Mammary epithelial cell (primary cell): ENCODE measurements around the gene PC.

Experiments
- EZH2 ChIP-seq: IDR thresholded peaks from 2 replicates; pipeline ENCODE4 v1.6.1; 2012; ENCODE audit warnings: low read length, inconsistent platforms, borderline replicate concordance
- TF ChIP-seq, protein P1 (sequence below), 2 donors: IDR thresholded peaks in 1 of 2; conservative IDR thresholded peaks in 1 of 2; 2 replicates each; pipeline ENCODE4 v1.5.1; 2011 to 2012; ENCODE audit warnings: inconsistent platforms in 2 of 2, low read length in 2 of 2, mild to moderate bottlenecking in 2 of 2, control low read depth in 1 of 2, low read depth in 1 of 2; ENCODE audit not compliant: insufficient read depth in 1 of 2; ENCODE audit errors: extremely low read depth in 1 of 2

DNA sequence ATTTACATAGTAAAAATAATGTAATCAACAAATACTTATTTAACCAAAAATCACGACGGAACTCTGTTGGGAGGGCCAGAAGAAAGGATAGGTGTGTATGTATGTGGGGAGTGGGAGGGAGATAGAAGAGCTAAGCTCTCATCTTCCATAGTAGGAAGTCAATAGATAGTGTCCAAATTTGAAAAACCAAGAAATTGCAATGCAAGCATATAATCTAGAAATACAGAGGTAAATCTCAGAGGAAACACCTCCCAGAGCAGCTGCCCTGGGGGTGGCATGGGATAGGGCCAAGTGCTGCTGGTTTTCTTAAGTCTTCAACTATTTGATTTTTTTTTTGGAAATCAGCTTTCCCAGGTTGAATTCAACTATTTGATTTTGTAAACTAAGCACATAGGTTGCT, 33.9 kb upstream of the PC start:
- TF ChIP-seq, protein P1, sequence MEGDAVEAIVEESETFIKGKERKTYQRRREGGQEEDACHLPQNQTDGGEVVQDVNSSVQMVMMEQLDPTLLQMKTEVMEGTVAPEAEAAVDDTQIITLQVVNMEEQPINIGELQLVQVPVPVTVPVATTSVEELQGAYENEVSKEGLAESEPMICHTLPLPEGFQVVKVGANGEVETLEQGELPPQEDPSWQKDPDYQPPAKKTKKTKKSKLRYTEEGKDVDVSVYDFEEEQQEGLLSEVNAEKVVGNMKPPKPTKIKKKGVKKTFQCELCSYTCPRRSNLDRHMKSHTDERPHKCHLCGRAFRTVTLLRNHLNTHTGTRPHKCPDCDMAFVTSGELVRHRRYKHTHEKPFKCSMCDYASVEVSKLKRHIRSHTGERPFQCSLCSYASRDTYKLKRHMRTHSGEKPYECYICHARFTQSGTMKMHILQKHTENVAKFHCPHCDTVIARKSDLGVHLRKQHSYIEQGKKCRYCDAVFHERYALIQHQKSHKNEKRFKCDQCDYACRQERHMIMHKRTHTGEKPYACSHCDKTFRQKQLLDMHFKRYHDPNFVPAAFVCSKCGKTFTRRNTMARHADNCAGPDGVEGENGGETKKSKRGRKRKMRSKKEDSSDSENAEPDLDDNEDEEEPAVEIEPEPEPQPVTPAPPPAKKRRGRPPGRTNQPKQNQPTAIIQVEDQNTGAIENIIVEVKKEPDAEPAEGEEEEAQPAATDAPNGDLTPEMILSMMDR (conservative IDR thresholded peaks at IDR 0.05 in 1 of 2, IDR thresholded peaks at IDR 0.05 in 1 of 2; ENCODE audit: extremely low read depth in 1 of 2, insufficient read depth in 1 of 2, low read depth in 1 of 2, low read length in 2 of 2), result no peak
- TF ChIP-seq EZH2, result no peak
